Pons (tissue), 1 donor: ENCODE results near the gene CDYL.

Source experiments
- DNase-seq: peaks from one replicate; pipeline ENCODE4 v3.0.0-alpha.2; 2016; ENCODE audit warnings: low spot score

Gene CDYL

DNA sequence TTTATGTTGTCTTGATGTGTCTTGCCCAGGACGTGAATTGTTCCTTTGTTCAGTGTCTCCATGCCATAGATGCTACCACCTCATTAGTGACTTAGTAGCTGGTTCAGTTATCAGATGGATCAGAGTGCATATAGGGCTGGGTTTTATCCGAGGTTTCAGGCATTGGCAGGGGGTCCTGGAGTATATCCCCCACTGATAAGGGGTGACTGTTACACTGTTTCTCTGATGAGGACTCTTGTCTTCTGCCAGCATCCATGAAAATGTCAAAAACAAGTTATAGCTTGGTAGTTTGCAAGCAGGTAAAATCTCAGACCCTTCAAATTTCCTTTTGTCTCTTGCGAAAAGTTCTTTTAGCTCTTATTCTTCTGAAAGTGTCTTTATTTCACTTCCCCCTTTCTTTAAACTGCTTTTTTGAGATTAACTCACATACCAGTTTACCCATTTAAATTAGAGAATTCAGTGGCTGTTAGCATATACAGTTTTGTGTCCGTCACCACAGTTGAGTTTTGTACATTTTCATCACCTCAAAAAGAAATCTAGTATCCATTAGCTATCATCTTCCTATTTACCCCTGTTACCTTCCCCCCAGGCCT is 109.2 kb downstream of the CDYL start:
- no peak for DNase-seq

DNA sequence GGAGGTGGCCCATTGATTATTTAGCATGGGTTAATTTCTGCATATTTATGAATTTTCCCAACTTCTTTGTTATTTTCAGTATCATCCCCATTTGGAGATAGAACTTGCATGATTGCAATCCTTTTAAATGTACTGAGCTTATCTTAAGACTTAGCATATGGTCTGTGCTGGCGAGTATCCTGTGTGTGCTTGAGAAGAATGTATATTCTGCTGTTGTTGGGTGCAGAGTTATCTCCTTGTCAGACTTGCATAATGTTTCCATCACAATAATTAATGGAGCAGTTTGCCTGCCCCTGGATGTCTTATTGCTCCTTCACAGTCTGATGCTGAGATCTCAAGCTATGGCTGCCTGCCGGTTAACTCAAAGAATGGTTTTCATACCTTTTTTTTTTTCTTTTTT is 112.6 kb downstream of the CDYL start:
- no peak for DNase-seq

DNA sequence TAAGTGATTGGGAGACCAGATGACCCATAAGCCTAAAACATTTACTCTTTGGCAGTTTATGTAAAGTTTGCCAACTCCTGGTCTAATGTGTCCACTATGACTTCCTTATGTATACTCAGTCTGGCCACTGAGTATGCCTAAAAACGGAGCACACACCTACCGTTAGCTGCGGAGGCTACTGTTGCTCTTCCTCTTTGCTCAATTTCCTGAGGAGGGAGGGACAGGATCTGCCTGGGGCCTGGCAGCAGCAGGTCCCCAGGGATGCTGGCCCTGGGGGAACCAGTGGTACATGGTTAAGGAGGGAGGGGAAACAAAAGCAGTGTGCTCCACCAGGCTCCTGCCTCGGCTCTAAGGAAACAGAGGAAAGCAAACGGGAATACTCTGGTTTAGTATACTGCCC is 113.5 kb downstream of the CDYL start:
- no peak for DNase-seq

DNA sequence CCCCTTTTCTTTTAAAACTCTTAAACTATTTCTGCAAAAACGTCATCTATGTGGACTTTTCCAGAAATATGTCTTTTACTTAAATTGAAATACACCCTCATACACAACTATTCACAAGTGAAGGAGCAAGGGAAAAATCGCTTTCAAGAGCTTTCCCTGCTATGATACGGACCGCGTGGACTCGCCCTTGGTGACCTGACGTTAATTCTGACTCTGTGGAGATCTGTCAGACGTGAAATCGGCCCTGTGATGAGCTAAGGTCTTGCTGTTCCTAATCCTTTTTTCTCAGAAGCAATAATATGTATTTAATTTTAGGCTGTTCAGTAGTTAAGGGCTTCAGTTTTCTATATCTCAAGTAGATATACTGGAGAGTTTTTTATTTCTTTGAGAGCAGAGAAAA is 114.0 kb downstream of the CDYL start:
- DNase-seq, result no peak

DNA sequence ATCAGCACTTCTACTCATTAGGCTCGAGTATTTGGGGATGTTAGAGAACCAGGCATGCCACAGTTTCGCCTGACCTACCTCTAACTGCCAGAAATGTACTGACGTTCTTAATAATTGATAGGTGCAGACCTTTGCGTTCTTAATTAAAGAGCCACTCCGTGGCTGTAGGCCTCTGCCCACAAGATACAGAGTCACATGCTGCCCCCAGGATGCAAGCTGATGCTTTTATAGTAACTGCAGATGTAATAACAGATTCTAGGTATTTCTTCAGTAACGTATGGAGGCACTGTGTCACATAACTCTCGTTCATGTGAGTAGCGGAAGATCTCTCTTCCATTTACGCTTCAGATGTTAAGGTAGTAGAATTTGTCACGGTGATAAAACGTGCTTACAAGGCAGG is 114.4 kb downstream of the CDYL start:
- DNase-seq, result no peak

DNA sequence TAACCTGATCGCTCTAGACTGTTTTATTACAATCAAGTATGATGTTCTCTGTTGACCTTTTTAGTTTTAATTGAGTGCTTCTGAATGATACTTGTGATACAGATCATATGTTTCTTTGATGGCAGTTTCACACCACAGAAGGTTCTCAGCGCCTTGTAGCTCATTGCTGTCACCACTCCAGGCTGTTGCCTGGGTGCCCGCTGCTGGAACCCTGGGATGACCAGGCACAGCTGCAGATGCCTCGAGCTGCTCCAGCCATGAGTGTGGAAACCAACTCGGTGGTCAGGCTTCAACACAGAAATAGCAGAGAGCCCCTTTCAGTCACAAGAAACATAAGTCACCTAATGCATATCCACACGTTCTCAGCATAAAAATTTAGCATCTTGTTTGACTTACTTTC is 114.9 kb downstream of the CDYL start:
- no peak for DNase-seq

DNA sequence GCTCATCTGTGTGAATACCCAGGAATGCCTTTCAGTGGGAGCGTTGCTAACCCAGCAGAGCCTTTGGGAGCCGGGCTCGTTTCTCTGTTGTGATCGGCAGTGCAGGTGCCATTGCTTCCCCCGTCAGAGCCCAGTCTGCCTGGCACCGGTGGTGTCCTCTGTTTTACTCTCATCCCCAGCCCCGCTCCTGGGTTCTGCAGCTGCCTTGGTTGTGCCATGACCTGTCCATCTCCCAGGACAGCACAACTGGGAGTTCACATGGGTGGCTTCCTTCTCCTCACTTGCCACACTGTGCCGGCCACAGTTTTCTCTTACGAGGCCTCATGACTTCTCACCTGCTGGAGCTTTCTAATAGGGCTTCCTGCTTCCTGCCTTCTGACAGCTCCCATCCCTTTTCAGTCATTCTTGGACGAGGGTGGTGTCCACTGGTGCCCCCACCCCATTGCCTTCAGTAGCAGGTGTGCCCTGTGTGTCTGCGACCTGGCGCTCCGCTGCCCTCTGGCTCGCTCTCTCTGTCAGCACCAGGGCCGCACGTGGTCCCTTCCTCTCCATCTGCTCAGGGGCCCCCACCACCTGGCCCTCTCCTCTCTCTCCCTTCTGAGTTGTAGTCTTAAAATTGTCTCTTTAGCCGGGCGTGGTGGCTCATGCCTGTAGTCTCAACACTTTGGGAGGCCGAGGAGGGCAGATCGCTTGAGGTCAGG is 116.7 kb downstream of the CDYL start:
- DNase-seq, result no peak

DNA sequence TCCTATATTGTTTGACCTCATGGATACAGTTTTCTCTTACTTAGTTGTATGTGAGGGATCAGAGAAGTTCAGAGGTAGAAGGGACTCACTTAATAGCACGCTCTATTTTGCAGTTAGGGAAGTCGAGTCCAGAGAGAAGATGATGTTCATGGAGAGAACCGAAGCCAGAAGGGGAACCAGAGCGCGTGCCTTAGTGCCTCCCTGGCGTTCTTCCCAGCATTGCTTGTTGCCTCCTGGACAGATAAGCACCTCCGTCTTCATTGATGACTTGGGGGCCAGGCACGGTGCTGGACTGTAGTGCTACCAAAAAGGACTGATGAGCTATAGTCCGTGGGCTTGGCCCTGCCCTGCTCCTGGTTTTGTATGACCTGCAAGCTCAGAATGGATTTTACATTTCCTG is 117.8 kb downstream of the CDYL start:
- DNase-seq, result no peak

DNA sequence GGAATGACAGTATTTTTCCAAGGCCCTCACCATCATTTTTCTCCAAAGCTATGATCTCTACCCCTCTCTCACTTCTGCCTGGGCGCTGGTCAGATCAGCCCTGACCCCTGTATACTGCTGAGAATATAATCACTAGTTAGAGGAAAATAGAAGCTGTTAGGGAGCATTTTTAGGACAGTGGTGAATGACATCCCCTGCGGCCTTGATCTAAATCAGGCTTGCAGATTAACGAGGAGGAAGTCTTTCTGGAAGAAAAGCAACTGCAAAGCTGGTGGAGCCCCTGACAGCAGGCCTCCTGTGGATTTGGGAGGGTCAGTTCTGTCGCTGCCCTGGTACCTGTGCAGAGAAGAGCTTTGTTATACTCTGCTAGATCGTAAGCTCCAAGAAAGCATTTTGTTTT is 119.8 kb downstream of the CDYL start:
- no peak for DNase-seq

DNA sequence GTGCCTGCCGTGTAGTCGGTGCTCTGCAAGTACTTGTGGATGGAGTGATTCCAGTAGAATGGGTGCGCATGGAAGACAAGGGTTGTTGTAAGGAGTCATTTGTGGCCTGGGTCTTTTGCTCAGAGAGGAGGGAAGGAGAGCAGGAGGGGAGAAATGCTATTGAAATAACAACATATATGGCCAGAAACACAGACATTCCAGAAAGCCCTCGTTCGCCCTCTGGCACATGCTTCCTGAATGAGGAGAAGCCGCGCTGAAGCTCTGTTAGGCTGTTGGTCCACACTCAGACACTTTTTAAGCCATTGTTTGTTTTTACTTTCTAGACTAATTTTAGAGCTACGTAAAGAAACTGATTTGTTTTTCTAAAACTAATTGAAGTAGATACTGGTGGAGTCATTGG is 120.2 kb downstream of the CDYL start:
- DNase-seq, result no peak

DNA sequence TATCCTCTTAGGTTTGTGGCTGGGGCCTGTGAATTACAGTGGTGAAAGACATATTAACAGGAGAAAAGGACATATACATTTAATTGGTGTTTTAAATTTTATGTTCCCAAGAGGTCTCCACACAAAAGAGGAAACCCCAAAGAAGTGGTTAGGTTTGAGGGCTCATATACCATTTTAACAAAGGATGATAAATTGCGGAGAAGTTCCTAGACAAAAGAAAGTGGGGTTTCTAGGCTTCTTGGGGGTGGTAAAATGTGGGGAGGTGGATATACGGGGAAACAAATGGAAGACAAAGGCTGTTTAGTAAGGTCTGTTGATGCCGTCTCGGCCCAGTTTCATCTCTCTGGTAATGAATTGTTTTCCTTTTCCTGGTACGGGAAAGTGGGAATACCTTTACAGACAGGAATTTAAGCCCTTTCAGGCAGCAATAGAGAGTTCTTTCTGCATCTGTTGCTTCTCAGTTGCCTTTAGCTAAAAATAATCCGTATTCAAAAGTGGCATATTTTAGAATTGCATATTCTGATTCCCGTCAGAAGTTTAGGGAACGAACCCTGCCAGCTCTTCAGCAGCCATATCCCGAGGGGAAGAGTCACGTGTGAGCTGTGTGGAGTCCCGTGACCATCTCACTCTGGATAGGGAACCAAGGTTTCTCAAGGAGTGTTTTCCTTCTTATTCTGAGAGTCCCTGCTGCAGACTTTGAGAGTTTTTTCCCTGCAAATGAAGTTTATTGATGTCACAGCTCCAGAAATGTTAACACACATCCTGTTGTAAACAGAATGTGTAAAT is 123.2 kb downstream of the CDYL start:
- DNase-seq, result no peak

DNA sequence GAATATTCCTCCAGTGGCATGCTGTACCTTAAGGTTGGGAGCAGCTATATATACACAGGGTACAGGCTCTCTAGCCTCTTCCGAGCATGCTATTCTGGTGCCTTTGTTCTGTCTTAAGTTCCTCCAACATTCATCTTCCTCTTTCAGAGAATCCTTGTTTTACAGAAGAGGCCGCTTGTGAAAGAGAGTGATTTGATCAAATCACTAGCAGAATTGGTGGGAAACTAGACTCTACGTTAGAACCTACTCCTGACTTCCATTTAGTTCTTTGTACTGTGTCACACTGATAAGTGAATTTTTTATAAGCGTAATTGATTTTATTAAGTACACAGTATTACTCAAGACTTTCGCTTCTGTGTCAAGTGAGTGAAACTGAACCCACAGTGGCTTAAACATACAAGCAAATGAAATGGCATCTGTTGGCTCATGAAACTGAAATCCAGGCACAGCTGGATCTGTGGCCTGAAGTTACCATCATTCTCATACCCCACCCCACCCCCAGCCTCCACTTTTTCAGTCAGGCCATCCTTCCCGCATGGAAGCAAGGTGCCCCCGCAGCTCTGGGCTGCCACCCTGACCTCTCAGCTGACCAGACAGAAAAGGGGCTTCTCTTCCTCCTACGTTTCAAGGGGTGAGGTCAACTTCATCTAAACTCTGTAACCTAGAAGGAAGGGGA is 125.3 kb downstream of the CDYL start:
- DNase-seq, result peak; percentile 73

DNA sequence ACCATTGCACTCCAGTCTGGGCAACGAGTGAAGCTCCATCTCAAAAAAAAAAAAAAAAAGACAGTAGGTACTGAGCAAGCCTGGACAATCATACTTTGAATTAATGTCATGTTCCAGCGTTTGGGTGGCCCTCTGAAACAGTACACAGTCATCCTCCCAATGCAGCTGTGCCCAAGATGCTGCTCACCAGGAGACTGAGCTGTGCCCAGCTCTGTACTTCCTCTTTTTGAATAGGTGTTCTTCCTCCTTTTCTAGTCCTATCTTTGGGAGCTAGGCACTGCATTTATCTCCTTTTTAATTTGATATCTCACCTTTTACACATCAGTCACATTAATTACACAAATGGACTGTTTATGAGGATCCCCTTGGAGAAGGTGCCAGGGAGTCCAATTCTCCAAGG is 126.2 kb downstream of the CDYL start:
- peak; percentile 23 for DNase-seq

DNA sequence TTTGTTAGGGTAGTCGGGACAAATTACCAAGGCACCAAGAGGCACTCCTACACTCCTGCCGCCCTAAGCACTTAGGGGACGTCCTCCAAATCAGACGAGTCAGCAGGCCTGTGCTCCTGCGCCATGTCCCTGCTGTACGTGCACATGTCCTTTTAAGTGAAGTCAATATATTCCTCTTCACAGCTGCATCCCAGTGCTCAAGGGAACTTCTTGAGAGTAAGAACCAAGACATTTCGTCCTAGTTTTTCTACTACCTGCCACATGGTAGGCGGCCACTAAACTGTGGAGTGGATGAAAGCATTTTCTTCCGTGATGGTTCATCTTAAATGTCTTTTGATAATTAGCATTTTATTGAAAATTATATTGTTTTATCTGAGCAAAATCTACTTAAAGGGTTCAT is 126.9 kb downstream of the CDYL start:
- DNase-seq, result no peak

DNA sequence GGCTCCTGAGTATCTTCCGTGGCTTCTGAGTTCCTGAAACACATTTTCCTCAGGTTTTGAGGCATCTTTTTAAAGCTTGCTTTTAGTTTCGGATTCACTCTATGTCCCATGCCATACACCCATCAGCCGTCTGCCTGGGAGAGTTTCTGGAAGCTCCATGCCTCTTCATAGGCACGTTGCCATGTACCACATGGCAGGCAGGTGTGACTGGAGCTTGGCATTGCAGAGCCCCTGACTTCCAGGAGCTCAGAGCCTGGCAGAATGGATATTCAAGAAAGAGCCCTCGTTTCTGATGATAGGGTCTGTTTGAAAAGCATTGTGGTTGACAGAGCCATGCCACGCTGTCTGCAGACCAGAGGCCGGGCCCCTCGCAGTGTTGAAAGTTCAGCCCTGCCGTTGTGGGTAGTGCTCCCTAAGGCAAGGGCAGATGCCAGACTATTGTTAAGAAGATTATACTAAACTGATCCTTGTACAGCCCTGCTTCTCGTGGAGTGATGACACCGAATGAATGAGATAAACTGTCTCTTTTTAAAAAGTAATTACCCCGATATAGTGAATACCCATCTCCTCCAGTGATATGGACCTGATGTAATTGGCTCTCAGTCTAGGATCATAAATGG is 127.7 kb downstream of the CDYL start:
- DNase-seq, result no peak

DNA sequence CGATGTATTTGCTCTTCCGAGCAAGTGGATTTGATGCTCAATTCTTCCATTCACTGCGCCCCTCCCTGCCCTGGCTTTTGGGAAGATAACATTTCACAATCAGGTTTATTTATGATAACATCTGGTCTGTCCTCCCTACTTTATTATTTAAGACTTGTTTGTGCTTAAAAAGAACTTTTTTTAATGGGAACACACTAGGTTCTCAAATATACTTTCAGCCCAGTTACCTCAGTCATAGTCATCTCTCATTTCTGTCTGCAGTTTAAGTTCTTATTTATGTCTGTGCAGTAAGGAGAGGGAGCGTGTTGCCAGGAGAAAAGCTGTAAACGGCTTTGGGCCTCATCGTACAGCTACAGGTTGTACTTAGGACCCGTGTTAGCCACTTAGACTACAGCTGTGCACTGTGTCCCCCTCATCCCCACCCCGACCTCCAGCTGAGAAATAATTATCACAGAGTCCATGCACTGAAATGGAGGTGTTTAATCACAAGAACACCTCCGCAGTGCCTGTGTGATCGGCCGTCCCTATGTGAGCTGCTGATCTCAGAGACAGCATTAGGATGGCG is 128.3 kb downstream of the CDYL start:
- no peak for DNase-seq

DNA sequence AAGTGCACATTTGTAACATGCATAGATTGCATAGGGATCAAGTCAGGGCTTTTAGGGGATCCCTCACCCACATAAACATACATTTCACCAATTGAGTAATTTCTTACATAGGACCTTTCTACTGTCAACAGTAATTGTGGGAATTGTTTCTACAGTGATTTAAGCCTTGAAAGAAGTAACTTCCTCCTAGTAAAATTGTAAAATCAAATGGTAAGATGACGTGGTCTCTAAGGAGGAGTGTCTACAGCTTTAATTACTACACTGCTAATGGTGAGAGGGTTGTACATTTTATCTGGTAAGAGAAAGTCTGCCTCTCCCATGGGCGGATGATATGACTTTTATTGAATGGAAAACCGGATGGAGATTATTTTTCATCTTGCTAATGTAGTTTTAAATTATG is 129.6 kb downstream of the CDYL start:
- peak; percentile 17 for DNase-seq

DNA sequence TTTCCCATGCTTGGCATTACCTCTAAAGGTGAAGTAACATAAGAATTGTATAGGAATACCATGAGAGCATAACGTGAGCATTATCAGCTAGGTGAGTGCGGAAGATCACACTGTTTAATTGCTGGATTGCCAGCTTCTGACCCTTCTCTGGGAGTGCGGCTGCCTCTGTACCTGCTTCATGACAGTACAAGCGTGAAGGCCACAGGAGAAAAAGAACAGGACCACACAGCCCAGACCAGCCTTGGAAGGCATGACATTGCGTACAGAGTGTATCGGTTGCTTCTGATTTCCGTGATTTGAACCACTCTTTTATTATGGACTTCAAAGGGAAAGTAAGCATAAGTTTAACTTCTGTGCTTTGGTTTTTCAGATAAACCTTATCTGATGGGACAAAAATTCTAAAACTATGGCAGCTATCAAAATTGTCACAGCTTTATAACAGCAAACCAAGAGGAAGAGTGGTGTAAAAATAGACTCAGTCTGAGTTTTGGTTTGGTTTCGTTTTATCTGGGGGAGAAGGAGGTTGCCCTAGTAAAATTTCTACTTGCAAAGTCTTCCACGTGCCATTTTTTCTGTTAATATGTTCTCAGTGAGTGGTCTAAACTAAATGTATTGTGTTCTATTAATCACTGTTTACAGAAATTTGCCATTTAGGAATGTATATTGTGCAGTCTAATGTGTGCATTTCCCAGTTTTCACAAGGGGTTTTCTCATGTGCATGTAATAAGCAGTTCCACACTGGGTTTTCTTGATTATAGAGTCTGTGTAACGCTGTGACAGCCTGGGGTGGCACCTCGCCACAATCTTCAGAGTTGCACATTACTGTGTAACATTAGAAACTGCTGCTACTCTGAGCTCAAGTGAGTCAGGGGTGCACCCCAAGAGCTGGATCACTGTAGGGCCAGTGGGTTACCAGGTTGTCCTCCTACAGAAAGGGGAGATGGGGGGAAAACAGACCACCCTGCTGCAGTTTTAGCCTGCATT is 130.4 kb downstream of the CDYL start:
- DNase-seq, result peak; percentile 32

DNA sequence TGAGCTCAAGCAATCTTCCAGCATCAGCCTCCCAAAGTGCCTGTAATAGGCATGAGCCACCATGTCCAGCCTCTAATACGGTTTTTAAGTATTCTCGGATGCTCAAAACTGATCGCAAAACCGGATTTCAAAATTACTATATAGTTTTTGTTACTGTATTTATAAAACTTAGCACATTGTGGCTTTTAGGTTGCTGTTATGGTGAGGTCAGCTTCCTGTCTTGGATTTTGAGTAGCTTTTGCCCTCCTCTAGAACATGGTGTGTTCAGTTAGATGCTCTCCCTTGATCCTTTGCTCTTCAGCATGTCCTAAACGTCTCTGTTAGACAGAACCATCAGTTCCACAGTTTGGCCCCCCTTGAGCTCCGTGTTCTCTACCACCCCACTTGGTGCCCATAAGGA is 131.4 kb downstream of the CDYL start:
- DNase-seq, result no peak

DNA sequence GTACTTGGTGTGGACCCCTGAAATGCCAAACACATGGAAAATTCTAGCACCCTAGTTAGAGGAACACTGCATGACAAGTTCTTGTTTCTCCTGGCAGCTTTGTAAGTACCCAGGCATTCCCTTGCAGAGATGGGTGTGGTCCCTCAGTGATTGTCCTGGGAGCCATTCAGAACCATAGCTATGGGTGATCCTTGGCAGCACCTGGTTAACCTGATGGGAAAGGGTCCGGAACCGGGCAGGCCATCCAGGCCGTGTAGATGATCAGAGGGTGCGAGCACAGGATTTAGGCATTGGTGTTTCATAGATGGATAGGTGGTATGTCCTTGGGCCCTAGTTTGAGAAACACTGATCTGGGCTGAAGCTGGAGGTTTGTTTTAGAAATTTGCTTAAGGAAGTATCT is 131.9 kb downstream of the CDYL start:
- no peak for DNase-seq
